HCT116 (cell line): ENCODE results near the gene WHRN. TPM values are rescaled to one million over a fixed set of nuclear protein-coding genes. Genes with fewer than 3 reads are reported as not detected.

ENCODE experiments used
- ATAC-seq: fragments of 200-7000 bp; cut with Tn5 transposase; 2 replicates; pipeline ENCODE4 v1.9.1; 2020; ENCODE audit warnings: mild to moderate bottlenecking, moderate library complexity
- BruUV-seq: library from RNA; stranded (reverse); fragments of 400-500 nt; replicated peaks from 2 replicates; lab custom pipeline; 2021; lab: Mats Ljungman, UMichigan
- CTCF ChIA-PET: fragments of 300-600 bp; sonication (Branson Sonifier 250); formaldehyde crosslinking; loops from one replicate; lab custom pipeline; 2021; ENCODE audit warnings: antibody characterized with exemption; lab: Charles Lee
- POLR2A ChIA-PET: fragments of 300-600, 350-600 bp; sonication (Branson Sonifier 250); formaldehyde crosslinking; loops from one replicate; lab custom pipeline; 2021; ENCODE audit warnings: antibody characterized with exemption; lab: Charles Lee
- RAD21 ChIA-PET, 2 experiments: fragments of 300-600 bp; sonication (Branson Sonifier 250); formaldehyde crosslinking; loops; one replicate each; lab custom pipeline; 2023; ENCODE audit warnings: low total read pairs in 2 of 2; ENCODE audit not compliant: uncharacterized antibody in 2 of 2, unreplicated experiment in 2 of 2, low non-redundant PET in 1 of 2; lab: Charles Lee
- DNase-seq: peaks from one replicate; pipeline ENCODE4 v3.0.0-alpha.2; 2010; ENCODE audit warnings: low read depth, low spot score
- H2AFZ ChIP-seq: fragments of 200-600 bp; shearing (Covaris generic), sonication (generic); 2 replicates; pipeline ENCODE4 v1.6.1; 2017; ENCODE audit warnings: low read depth, mixed run types, mixed read lengths, antibody characterized with exemption, low read length; ENCODE audit not compliant: poor library complexity, severe bottlenecking
- H3K27ac ChIP-seq: 2 replicates; pipeline ENCODE4 v1.5.1; 2012; ENCODE audit warnings: low read depth, low read length
- H3K27me3 ChIP-seq: fragments of 200-600 bp; sonication (generic); 2 replicates; pipeline ENCODE4 v1.6.1; 2016; ENCODE audit warnings: mixed run types, low read length, mixed read lengths; ENCODE audit not compliant: insufficient read depth
- H3K36me3 ChIP-seq, 2 experiments: fragments of 200-500 bp in 1 of 2; fragments of 200-600 bp in 1 of 2; sonication (Bioruptor generic) in 1 of 2; sonication (generic) in 1 of 2; 2 replicates each; pipeline versions ENCODE4 v1.5.1 to v1.6.1; 2014 to 2016; ENCODE audit warnings: low read length in 2 of 2, inconsistent platforms in 1 of 2, mixed read lengths in 1 of 2, mixed run types in 1 of 2; ENCODE audit not compliant: insufficient read depth in 2 of 2, control insufficient read depth in 1 of 2
- H3K4me1 ChIP-seq, 2 experiments: fragments of 200-600 bp in 1 of 2; sonication (generic) in 1 of 2; 2 replicates each; pipeline versions ENCODE4 v1.5.1 to v1.6.1; 2012 to 2017; ENCODE audit warnings: low read length in 2 of 2, inconsistent platforms in 1 of 2, mild to moderate bottlenecking in 1 of 2, mixed read lengths in 1 of 2, mixed run types in 1 of 2, moderate library complexity in 1 of 2; ENCODE audit not compliant: insufficient read depth in 2 of 2, control insufficient read depth in 1 of 2
- H3K4me2 ChIP-seq: fragments of 200-600 bp; sonication (generic); 2 replicates; pipeline ENCODE4 v1.6.1; 2017; ENCODE audit warnings: mixed run types, low read length, mixed read lengths
- H3K4me3 ChIP-seq, 2 experiments: fragments of 200-600 bp in 1 of 2; sonication (generic) in 1 of 2; replicated peaks in 1 of 2; 2 replicates each; pipeline ENCODE4 v1.5.1; 2011 to 2016; ENCODE audit warnings: low read length in 2 of 2, control low read depth in 1 of 2, low read depth in 1 of 2, mild to moderate bottlenecking in 1 of 2, mixed read lengths in 1 of 2, mixed run types in 1 of 2
- H3K79me2 ChIP-seq: fragments of 200-600 bp; sonication (generic); 2 replicates; pipeline ENCODE4 v1.6.1; 2017; ENCODE audit warnings: mild to moderate bottlenecking, mixed run types, low read length, moderate library complexity, mixed read lengths; ENCODE audit not compliant: insufficient read depth
- H3K9ac ChIP-seq: fragments of 200-600 bp; sonication (generic); 2 replicates; pipeline ENCODE4 v1.6.1; 2016; ENCODE audit warnings: low read length, mixed read lengths
- H3K9me2 ChIP-seq: fragments of 200-600 bp; sonication (generic), shearing (Covaris generic); 2 replicates; pipeline ENCODE4 v1.6.1; 2017; ENCODE audit warnings: mixed run types, mild to moderate bottlenecking, moderate library complexity; ENCODE audit not compliant: insufficient read depth
- H3K9me3 ChIP-seq, 2 experiments: fragments of 200-500 bp in 1 of 2; fragments of 200-600 bp in 1 of 2; sonication (Bioruptor generic) in 1 of 2; sonication (generic) in 1 of 2; 2 replicates each; pipeline ENCODE4 v1.6.1; 2014 to 2017; ENCODE audit warnings: low read length in 2 of 2, mixed read lengths in 2 of 2, inconsistent platforms in 1 of 2, low read depth in 1 of 2, mild to moderate bottlenecking in 1 of 2, mixed run types in 1 of 2, moderate library complexity in 1 of 2; ENCODE audit not compliant: control insufficient read depth in 1 of 2, insufficient read depth in 1 of 2
- H4K20me1 ChIP-seq: fragments of 200-600 bp; sonication (generic), shearing (Covaris generic); 2 replicates; pipeline ENCODE4 v1.6.1; 2017; ENCODE audit warnings: mixed run types, mild to moderate bottlenecking, moderate library complexity; ENCODE audit not compliant: insufficient read depth
- EZH2 ChIP-seq: fragments of 200-600 bp; sonication (generic); IDR thresholded peaks from 2 replicates; pipeline ENCODE4 v1.6.1; 2017; ENCODE audit warnings: antibody characterized with exemption, mixed run types
- POLR2A ChIP-seq: IDR thresholded peaks from 2 replicates; pipeline ENCODE4 v1.7.0; 2011; ENCODE audit warnings: borderline replicate concordance; ENCODE audit not compliant: insufficient read depth, insufficient read length; ENCODE audit errors: extremely low read depth
- POLR2AphosphoS5 ChIP-seq: IDR thresholded peaks from 2 replicates; pipeline ENCODE4 v1.6.1; 2011; ENCODE audit warnings: mild to moderate bottlenecking, low read depth, low read length, moderate library complexity
- RAD21 ChIP-seq: IDR thresholded peaks from 2 replicates; pipeline ENCODE4 v1.6.1; 2012; ENCODE audit warnings: low read depth, mild to moderate bottlenecking
- SRF ChIP-seq: IDR thresholded peaks from 2 replicates; pipeline ENCODE4 v1.6.1; 2012; ENCODE audit warnings: low read depth
- YY1 ChIP-seq: IDR thresholded peaks from 2 replicates; pipeline ENCODE4 v1.6.1; 2011; ENCODE audit warnings: low read length, low read depth, moderate library complexity, mild to moderate bottlenecking; ENCODE audit not compliant: insufficient replicate concordance; ENCODE audit errors: extremely low read depth
- ZNF274 ChIP-seq: fragments of 200-500 bp; sonication (Bioruptor generic); IDR thresholded peaks from 2 replicates; pipeline ENCODE4 v1.6.1; 2014; ENCODE audit warnings: mild to moderate bottlenecking, low read depth, low read length, inconsistent platforms
- intact Hi-C: fragments of 100-400 bp; cut with micrococcal nuclease; formaldehyde crosslinking; loops from 2 replicates; pipeline ENCODE4 v1.10.0; 2022
- total RNA-seq: library from RNA; stranded (reverse); gene quantifications from one replicate; pipeline ENCODE4 v1.2.1, GENCODE V29; 2021; ENCODE audit not compliant: unreplicated experiment
- TF ChIP-seq, protein P1 (sequence below): IDR thresholded peaks from 2 replicates; pipeline ENCODE4 v1.6.1; 2012
- TF ChIP-seq, protein P2 (sequence below), 3 experiments: fragments of 200-600 bp in 1 of 3; sonication (generic) in 1 of 3; IDR thresholded peaks in 2 of 3; conservative IDR thresholded peaks in 1 of 3; 2 replicates each; pipeline ENCODE4 v1.5.1; 2012 to 2017; ENCODE audit warnings: low read depth in 2 of 3, low read length in 2 of 3, antibody characterized with exemption in 1 of 3, borderline replicate concordance in 1 of 3, control low read depth in 1 of 3, mild to moderate bottlenecking in 1 of 3, mixed read lengths in 1 of 3, mixed run types in 1 of 3, moderate library complexity in 1 of 3; ENCODE audit not compliant: insufficient read depth in 1 of 3
- TF ChIP-seq, protein P3 (sequence below): IDR thresholded peaks from 2 replicates; pipeline ENCODE4 v1.6.1; 2012

Gene WHRN
- total RNA-seq, 1 experiment from 2014 or later: 12.8 TPM

DNA sequence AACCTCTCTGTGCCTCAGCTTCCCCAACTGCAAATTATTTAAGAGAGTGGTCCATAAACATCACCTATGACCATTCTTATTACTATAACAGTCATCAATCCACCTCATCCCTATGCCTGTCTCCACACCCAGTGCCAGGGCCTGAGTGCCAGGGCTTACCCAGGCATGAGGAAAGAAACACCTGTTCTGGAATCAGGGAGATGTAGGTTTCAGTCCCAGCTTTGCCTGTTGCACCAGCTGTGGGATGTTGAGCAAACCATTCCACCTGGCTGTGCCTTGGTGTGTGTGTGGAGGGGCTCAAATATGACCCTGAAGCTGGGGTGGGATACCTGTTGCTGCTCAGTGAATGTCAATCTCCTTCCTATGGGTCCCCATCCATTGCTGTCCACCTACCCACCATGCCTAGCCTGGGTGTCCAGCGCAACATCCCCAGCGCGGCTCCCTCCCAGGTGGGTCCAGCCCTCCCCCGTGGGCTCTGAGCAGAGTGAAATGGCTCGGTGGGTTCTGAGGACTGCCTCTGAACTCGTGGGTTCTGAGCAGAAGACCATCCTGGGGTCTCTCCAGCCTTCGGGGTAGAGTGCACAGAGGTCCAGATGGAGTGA, 133.8 kb downstream of the WHRN start:
- ChIA-PET CTCF (no interaction called here), POLR2A (no interaction called here), RAD21 (no interaction called here)
- Histone ChIP-seq H3K4me1 (peaks cover 0 to 5% of the 10 kb centered on the region in 2 experiments; a peak in 2 of 4 replicates), H2AFZ (no peak overlapping the region), H3K9me2 (no peaks in the 10 kb centered on the region), H3K36me3 (no peaks in the 10 kb centered on the region), H3K79me2 (no peaks in the 10 kb centered on the region), H3K4me3 (no peak overlapping the region), H4K20me1 (no peaks in the 10 kb centered on the region), H3K27me3 (no peaks in the 10 kb centered on the region), H3K4me2 (no peak overlapping the region), H3K9me3 (no peaks in the 10 kb centered on the region), H3K27ac (no peak overlapping the region), H3K9ac (no peak overlapping the region)
- DNase-seq: no peak
- no TSS peak for BruUV-seq
- TF ChIP-seq EZH2: no peak
- TF ChIP-seq, protein P1, sequence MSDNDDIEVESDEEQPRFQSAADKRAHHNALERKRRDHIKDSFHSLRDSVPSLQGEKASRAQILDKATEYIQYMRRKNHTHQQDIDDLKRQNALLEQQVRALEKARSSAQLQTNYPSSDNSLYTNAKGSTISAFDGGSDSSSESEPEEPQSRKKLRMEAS: no peak
- no peak for TF ChIP-seq POLR2AphosphoS5
- no peak for TF ChIP-seq POLR2A
- TF ChIP-seq YY1: no peak
- TF ChIP-seq, protein P2, sequence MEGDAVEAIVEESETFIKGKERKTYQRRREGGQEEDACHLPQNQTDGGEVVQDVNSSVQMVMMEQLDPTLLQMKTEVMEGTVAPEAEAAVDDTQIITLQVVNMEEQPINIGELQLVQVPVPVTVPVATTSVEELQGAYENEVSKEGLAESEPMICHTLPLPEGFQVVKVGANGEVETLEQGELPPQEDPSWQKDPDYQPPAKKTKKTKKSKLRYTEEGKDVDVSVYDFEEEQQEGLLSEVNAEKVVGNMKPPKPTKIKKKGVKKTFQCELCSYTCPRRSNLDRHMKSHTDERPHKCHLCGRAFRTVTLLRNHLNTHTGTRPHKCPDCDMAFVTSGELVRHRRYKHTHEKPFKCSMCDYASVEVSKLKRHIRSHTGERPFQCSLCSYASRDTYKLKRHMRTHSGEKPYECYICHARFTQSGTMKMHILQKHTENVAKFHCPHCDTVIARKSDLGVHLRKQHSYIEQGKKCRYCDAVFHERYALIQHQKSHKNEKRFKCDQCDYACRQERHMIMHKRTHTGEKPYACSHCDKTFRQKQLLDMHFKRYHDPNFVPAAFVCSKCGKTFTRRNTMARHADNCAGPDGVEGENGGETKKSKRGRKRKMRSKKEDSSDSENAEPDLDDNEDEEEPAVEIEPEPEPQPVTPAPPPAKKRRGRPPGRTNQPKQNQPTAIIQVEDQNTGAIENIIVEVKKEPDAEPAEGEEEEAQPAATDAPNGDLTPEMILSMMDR (IDR thresholded peaks at IDR 0.05 in 2 of 3, conservative IDR thresholded peaks at IDR 0.05 in 1 of 3; ENCODE audit: borderline replicate concordance in 1 of 3, insufficient read depth in 1 of 3, low read depth in 2 of 3, low read length in 2 of 3): no peak
- TF ChIP-seq SRF: no peak
- no peak for TF ChIP-seq RAD21
- TF ChIP-seq, protein P3, sequence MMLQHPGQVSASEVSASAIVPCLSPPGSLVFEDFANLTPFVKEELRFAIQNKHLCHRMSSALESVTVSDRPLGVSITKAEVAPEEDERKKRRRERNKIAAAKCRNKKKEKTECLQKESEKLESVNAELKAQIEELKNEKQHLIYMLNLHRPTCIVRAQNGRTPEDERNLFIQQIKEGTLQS: no peak
- TF ChIP-seq ZNF274: no peak
- intact Hi-C loops: no loop called here
- no peak for ATAC-seq
